SK-N-SH (cell line): ENCODE results near the gene PAX3. TPM values are rescaled to one million over a fixed set of nuclear protein-coding genes. Genes with fewer than 3 reads are reported as not detected.

Experiments used
- CTCF ChIA-PET: fragments of 300-600, 350-600 bp; formaldehyde crosslinking; extraction: SDS; loops from one replicate; lab custom pipeline; 2021; lab: Yijun Ruan, JAX
- POLR2A ChIA-PET: fragments of 350-600 bp; sonication (Branson Sonifier 250); formaldehyde crosslinking; extraction: SDS; loops from one replicate; lab custom pipeline; 2020; ENCODE audit warnings: antibody characterized with exemption, inconsistent platforms; lab: Yijun Ruan, JAX
- DNase-seq: peaks from one replicate; pipeline ENCODE4 v3.0.0; 2012
- H2AFZ ChIP-seq: fragments of 200-600 bp; sonication (generic); 2 replicates; pipeline ENCODE4 v1.8.1; 2016; ENCODE audit warnings: antibody characterized with exemption, mild to moderate bottlenecking, low read depth
- H3F3A ChIP-seq: fragments of 200-600 bp; sonication (generic); replicated peaks from 2 replicates; pipeline ENCODE3; 2016; ENCODE audit warnings: antibody characterized with exemption, mild to moderate bottlenecking; ENCODE audit not compliant: insufficient read depth
- H3K27ac ChIP-seq, 2 experiments: fragments of 200-500 bp in 1 of 2; fragments of 200-600 bp in 1 of 2; sonication (Bioruptor generic) in 1 of 2; sonication (generic), shearing (Covaris generic) in 1 of 2; 2 replicates each; pipeline versions ENCODE4 v1.5.1 to v1.6.1; 2014 to 2016; ENCODE audit warnings: low read depth in 2 of 2, inconsistent platforms in 1 of 2, low read length in 1 of 2, mild to moderate bottlenecking in 1 of 2, mixed read lengths in 1 of 2
- H3K27me3 ChIP-seq: fragments of 200-600 bp; sonication (generic), shearing (Covaris generic); 2 replicates; pipeline ENCODE4 v1.6.1; 2016; ENCODE audit warnings: mixed run types; ENCODE audit not compliant: insufficient read depth
- H3K36me3 ChIP-seq, 2 experiments: fragments of 200-500 bp in 1 of 2; fragments of 200-600 bp in 1 of 2; sonication (Bioruptor generic) in 1 of 2; sonication (generic) in 1 of 2; replicated peaks in 1 of 2; 2 replicates each; pipeline versions ENCODE3 to v1.5.1; 2014 to 2016; ENCODE audit warnings: low read length in 1 of 2, mild to moderate bottlenecking in 1 of 2; ENCODE audit not compliant: insufficient read depth in 2 of 2, control insufficient read depth in 1 of 2
- H3K4me1 ChIP-seq, 2 experiments: fragments of 200-500 bp in 1 of 2; fragments of 200-600 bp in 1 of 2; sonication (Bioruptor generic) in 1 of 2; sonication (generic), shearing (Covaris generic) in 1 of 2; 2 replicates each; pipeline versions ENCODE4 v1.5.1 to v1.6.1; 2014 to 2016; ENCODE audit warnings: low read depth in 1 of 2, low read length in 1 of 2, mixed run types in 1 of 2; ENCODE audit not compliant: insufficient read depth in 2 of 2, control insufficient read depth in 1 of 2
- H3K4me2 ChIP-seq: fragments of 200-600 bp; sonication (generic), shearing (Covaris generic); 2 replicates; pipeline ENCODE4 v1.6.1; 2017; ENCODE audit warnings: mixed run types
- H3K4me3 ChIP-seq, 2 experiments: fragments of 200-500 bp in 1 of 2; fragments of 200-600 bp in 1 of 2; sonication (Bioruptor generic) in 1 of 2; sonication (generic), shearing (Covaris generic) in 1 of 2; 2 replicates each; pipeline versions ENCODE4 v1.5.1 to v1.8.1; 2014 to 2016; ENCODE audit warnings: low read depth in 2 of 2, inconsistent platforms in 1 of 2, low read length in 1 of 2, mild to moderate bottlenecking in 1 of 2, mixed read lengths in 1 of 2, moderate library complexity in 1 of 2
- H3K79me2 ChIP-seq: fragments of 200-600 bp; sonication (generic); 2 replicates; pipeline ENCODE4 v1.8.1; 2017; ENCODE audit warnings: mild to moderate bottlenecking; ENCODE audit not compliant: insufficient read depth
- H3K9ac ChIP-seq: fragments of 200-600 bp; sonication (generic); 2 replicates; pipeline ENCODE4 v1.6.1; 2017; ENCODE audit warnings: mixed run types
- H3K9me2 ChIP-seq: fragments of 200-600 bp; sonication (generic); 2 replicates; pipeline ENCODE4 v1.6.1; 2017; ENCODE audit warnings: mixed run types
- H3K9me3 ChIP-seq: fragments of 200-600 bp; sonication (generic); 2 replicates; pipeline ENCODE4 v1.6.1; 2017; ENCODE audit warnings: mixed run types, mild to moderate bottlenecking, moderate library complexity
- H4K20me1 ChIP-seq: fragments of 200-600 bp; sonication (generic); 2 replicates; pipeline ENCODE4 v1.6.1; 2017; ENCODE audit warnings: mild to moderate bottlenecking, mixed run types; ENCODE audit not compliant: insufficient read depth
- ELF1 ChIP-seq: IDR thresholded peaks from 2 replicates; pipeline ENCODE4 v1.4.0; 2012
- FOXJ3 ChIP-seq: sonication (generic); formaldehyde crosslinking; IDR thresholded peaks from 2 replicates; pipeline ENCODE4 v1.5.1; 2020; ENCODE audit warnings: mild to moderate bottlenecking, missing genetic modification reagents
- FOXM1 ChIP-seq: IDR thresholded peaks from 2 replicates; pipeline ENCODE4 v1.4.0; 2012; ENCODE audit warnings: low read depth, mild to moderate bottlenecking
- JUND ChIP-seq: IDR thresholded peaks from 2 replicates; pipeline ENCODE4 v1.4.0; 2012
- MEF2A ChIP-seq: IDR thresholded peaks from 2 replicates; pipeline ENCODE4 v1.4.0; 2012; ENCODE audit warnings: low read depth, borderline replicate concordance
- POLR2AphosphoS5 ChIP-seq: IDR thresholded peaks from 2 replicates; pipeline ENCODE4 v1.6.1; 2012; ENCODE audit warnings: low read depth, low read length
- RCOR1 ChIP-seq: fragments of 150-350 bp; IDR thresholded peaks from 2 replicates; pipeline ENCODE4 v1.6.1; 2017; ENCODE audit warnings: antibody characterized with exemption, low read length
- RFX5 ChIP-seq: IDR thresholded peaks from 2 replicates; pipeline ENCODE4 v1.6.1; 2012; ENCODE audit warnings: mild to moderate bottlenecking, improper control_type of control experiment, low read length
- SMC3 ChIP-seq: IDR thresholded peaks from 2 replicates; pipeline ENCODE4 v1.6.1; 2012; ENCODE audit warnings: low read depth, low read length, improper control_type of control experiment
- TEAD4 ChIP-seq: IDR thresholded peaks from 2 replicates; pipeline ENCODE4 v1.4.0; 2012; ENCODE audit warnings: mild to moderate bottlenecking, borderline replicate concordance; ENCODE audit not compliant: insufficient read depth
- YY1 ChIP-seq: IDR thresholded peaks from 2 replicates; pipeline ENCODE4 v1.4.0; 2012; ENCODE audit warnings: low read depth, mild to moderate bottlenecking
- WGBS: methylation state at CpG from one replicate; pipeline ENCODE4 v1.1.6; 2017; ENCODE audit warnings: low lambda C conversion rate; 5-methylcytosine and 5-hydroxymethylcytosine counted together
- polyA plus RNA-seq, 3 experiments: library from polyadenylated mRNA; depleted of rRNA; stranded (reverse); fragments of >200 nt; gene quantifications; 2 replicates each; pipeline ENCODE4 v1.2.3, GENCODE V29; 2012
- TF ChIP-seq, protein P1 (sequence below): IDR thresholded peaks from 2 replicates; pipeline ENCODE4 v1.6.1; 2012; ENCODE audit warnings: mild to moderate bottlenecking, low read depth, low read length, moderate library complexity
- TF ChIP-seq, protein P2 (sequence below): IDR thresholded peaks from 2 replicates; pipeline ENCODE4 v1.4.0; 2012; ENCODE audit warnings: low read depth, borderline replicate concordance
- TF ChIP-seq, protein P3 (sequence below): fragments of 150-350 bp; IDR thresholded peaks from 2 replicates; pipeline ENCODE4 v1.6.1; 2016; ENCODE audit warnings: mild to moderate bottlenecking, low read depth, low read length
- TF ChIP-seq, protein P4 (sequence below): IDR thresholded peaks from 2 replicates; pipeline ENCODE4; 2012
- TF ChIP-seq, protein P5 (sequence below): IDR thresholded peaks from 2 replicates; pipeline ENCODE4 v1.4.0; 2012; ENCODE audit warnings: low read depth, borderline replicate concordance

The PAX3 gene
- polyA plus RNA-seq, 1 of the 3 experiments (the other 2 are of a cell fraction), result not detected

DNA sequence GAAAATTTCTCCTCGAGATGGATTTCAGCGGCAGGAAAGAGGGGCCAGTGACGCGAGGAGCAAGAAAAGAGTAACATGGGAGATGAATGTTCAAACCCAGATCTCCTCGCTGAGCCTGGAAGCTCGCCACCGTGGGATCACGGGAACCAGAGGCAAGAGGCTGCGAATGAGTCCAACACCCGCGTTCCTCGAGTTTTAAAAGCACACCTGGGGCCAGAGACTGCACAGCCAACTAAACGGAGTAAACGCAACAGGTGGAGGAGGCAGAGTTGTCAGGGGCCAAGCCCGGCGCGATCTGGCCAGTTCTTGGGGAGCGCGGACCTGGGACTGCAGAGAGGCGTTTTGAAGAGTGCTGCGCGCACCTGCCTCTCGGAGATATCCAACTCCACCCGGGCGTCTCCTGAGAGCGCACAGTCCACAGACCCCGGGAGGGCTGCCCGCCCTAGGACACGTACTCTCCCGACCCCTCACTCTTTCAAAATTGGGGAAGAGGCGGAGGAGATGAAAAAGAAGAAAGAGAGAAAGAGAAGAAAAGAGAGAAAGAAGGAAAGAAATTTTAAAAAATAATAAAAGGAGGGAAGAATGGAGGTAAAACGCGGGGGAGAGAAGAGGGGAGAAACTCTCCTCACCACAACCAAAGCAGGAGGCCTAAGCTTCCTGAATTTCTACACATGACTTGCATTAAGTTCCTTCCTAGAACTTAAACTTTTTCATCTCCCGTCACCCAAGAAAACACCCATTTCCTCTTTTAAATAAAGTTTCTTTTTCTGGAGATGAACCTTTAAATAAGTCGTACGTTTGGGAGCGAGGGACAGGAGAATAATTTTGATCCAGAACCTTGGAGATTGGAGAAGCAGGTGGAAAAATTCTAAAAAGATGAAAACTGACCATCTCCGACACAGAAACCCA lies 5.3 kb upstream of the PAX3 start:
- Histone ChIP-seq H3K36me3 (no peaks in the 10 kb centered on the region), H3K27ac (no peak overlapping the region), H3K4me1 (peaks cover 10 to 11% of the 10 kb centered on the region in 2 experiments; a peak in 3 of 4 replicates)
- POLR2A ChIA-PET, result no interaction called here
- WGBS, result 18% methylated on average over 38 of the region's 38 CpGs
- TF ChIP-seq TEAD4, result no peak
- TF ChIP-seq, protein P1, sequence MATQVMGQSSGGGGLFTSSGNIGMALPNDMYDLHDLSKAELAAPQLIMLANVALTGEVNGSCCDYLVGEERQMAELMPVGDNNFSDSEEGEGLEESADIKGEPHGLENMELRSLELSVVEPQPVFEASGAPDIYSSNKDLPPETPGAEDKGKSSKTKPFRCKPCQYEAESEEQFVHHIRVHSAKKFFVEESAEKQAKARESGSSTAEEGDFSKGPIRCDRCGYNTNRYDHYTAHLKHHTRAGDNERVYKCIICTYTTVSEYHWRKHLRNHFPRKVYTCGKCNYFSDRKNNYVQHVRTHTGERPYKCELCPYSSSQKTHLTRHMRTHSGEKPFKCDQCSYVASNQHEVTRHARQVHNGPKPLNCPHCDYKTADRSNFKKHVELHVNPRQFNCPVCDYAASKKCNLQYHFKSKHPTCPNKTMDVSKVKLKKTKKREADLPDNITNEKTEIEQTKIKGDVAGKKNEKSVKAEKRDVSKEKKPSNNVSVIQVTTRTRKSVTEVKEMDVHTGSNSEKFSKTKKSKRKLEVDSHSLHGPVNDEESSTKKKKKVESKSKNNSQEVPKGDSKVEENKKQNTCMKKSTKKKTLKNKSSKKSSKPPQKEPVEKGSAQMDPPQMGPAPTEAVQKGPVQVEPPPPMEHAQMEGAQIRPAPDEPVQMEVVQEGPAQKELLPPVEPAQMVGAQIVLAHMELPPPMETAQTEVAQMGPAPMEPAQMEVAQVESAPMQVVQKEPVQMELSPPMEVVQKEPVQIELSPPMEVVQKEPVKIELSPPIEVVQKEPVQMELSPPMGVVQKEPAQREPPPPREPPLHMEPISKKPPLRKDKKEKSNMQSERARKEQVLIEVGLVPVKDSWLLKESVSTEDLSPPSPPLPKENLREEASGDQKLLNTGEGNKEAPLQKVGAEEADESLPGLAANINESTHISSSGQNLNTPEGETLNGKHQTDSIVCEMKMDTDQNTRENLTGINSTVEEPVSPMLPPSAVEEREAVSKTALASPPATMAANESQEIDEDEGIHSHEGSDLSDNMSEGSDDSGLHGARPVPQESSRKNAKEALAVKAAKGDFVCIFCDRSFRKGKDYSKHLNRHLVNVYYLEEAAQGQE, result no peak
- no peak for TF ChIP-seq ELF1
- no peak for TF ChIP-seq YY1
- no peak for TF ChIP-seq RCOR1
- TF ChIP-seq POLR2AphosphoS5, result no peak
- no peak for TF ChIP-seq RFX5
- no peak for TF ChIP-seq FOXJ3
- no peak for TF ChIP-seq SMC3
- no peak for TF ChIP-seq MEF2A
- no peak for TF ChIP-seq FOXM1
- TF ChIP-seq, protein P2, sequence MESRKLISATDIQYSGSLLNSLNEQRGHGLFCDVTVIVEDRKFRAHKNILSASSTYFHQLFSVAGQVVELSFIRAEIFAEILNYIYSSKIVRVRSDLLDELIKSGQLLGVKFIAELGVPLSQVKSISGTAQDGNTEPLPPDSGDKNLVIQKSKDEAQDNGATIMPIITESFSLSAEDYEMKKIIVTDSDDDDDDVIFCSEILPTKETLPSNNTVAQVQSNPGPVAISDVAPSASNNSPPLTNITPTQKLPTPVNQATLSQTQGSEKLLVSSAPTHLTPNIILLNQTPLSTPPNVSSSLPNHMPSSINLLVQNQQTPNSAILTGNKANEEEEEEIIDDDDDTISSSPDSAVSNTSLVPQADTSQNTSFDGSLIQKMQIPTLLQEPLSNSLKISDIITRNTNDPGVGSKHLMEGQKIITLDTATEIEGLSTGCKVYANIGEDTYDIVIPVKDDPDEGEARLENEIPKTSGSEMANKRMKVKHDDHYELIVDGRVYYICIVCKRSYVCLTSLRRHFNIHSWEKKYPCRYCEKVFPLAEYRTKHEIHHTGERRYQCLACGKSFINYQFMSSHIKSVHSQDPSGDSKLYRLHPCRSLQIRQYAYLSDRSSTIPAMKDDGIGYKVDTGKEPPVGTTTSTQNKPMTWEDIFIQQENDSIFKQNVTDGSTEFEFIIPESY, result no peak
- TF ChIP-seq, protein P3, sequence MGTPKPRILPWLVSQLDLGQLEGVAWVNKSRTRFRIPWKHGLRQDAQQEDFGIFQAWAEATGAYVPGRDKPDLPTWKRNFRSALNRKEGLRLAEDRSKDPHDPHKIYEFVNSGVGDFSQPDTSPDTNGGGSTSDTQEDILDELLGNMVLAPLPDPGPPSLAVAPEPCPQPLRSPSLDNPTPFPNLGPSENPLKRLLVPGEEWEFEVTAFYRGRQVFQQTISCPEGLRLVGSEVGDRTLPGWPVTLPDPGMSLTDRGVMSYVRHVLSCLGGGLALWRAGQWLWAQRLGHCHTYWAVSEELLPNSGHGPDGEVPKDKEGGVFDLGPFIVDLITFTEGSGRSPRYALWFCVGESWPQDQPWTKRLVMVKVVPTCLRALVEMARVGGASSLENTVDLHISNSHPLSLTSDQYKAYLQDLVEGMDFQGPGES, result no peak
- no peak for TF ChIP-seq JUND
- TF ChIP-seq, protein P4, sequence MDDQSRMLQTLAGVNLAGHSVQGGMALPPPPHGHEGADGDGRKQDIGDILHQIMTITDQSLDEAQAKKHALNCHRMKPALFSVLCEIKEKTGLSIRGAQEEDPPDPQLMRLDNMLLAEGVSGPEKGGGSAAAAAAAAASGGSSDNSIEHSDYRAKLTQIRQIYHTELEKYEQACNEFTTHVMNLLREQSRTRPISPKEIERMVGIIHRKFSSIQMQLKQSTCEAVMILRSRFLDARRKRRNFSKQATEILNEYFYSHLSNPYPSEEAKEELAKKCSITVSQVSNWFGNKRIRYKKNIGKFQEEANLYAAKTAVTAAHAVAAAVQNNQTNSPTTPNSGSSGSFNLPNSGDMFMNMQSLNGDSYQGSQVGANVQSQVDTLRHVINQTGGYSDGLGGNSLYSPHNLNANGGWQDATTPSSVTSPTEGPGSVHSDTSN, result no peak
- TF ChIP-seq, protein P5, sequence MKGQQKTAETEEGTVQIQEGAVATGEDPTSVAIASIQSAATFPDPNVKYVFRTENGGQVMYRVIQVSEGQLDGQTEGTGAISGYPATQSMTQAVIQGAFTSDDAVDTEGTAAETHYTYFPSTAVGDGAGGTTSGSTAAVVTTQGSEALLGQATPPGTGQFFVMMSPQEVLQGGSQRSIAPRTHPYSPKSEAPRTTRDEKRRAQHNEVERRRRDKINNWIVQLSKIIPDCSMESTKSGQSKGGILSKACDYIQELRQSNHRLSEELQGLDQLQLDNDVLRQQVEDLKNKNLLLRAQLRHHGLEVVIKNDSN, result no peak
- TF ChIP-seq, all 33 proteins: peak for 0
- no peaks in the 10 kb centered on the region for H3K9me2 ChIP-seq
- H3K4me2 ChIP-seq, result no peak overlapping the region
- no peak overlapping the region for H3K4me3 ChIP-seq
- no peaks in the 10 kb centered on the region for H4K20me1 ChIP-seq
- no peaks in the 10 kb centered on the region for H3K79me2 ChIP-seq
- H3K9me3 ChIP-seq, result no peaks in the 10 kb centered on the region
- CTCF ChIA-PET, result interaction anchor here (0.8 to 1.7 kb wide), 2 partner anchors 14 to 280 kb away, joined by 3 to 7 read pairs; no protein-coding TSS in a partner anchor
- H2AFZ ChIP-seq, result no peak overlapping the region
- DNase-seq, result no peak
- peaks cover 100% of the 10 kb centered on the region for H3K27me3 ChIP-seq
- no peak overlapping the region for H3K9ac ChIP-seq
- H3F3A ChIP-seq, result no peaks in the 10 kb centered on the region
